ENCODE results near the gene MAP4K4.

DNA sequence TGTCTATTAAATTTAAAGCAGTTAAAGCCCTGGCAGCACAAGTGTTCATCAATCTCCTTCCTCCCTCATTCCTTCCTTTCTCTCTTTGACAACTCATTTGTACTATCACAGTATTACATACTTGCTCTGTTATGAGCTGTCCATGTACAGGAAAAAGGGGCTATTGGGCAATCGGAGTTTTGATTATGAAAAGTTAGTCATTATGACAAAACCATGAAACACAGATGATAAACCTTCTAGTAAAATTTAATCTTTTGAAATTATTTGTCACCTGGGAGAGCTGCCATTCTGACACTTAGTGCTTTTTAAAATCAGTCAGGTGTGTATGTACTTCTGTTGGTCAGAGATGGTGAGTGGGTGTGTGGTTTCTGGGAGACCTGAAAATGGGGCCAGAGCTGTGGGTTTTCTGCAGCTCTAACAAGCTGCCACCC is 39.4 kb downstream of the MAP4K4 start:
- TF ChIP-seq, protein P1, sequence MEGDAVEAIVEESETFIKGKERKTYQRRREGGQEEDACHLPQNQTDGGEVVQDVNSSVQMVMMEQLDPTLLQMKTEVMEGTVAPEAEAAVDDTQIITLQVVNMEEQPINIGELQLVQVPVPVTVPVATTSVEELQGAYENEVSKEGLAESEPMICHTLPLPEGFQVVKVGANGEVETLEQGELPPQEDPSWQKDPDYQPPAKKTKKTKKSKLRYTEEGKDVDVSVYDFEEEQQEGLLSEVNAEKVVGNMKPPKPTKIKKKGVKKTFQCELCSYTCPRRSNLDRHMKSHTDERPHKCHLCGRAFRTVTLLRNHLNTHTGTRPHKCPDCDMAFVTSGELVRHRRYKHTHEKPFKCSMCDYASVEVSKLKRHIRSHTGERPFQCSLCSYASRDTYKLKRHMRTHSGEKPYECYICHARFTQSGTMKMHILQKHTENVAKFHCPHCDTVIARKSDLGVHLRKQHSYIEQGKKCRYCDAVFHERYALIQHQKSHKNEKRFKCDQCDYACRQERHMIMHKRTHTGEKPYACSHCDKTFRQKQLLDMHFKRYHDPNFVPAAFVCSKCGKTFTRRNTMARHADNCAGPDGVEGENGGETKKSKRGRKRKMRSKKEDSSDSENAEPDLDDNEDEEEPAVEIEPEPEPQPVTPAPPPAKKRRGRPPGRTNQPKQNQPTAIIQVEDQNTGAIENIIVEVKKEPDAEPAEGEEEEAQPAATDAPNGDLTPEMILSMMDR (IDR thresholded peaks at IDR 0.05), result no peak
- TF ChIP-seq EZH2phosphoT487 (IDR thresholded peaks at IDR 0.05) (no peak), EZH2 (IDR thresholded peaks at IDR 0.05) (no peak)

Measured in neural progenitor cell (in vitro differentiated cells).